HTR-8/SVneo (cell line): ENCODE results near the gene ITGBL1.

Experiments
- DNase-seq: peaks from one replicate; pipeline ENCODE4 v3.0.0; 2011; ENCODE audit warnings: low spot score, mixed read lengths; ENCODE audit not compliant: insufficient read length
- FAIRE-seq: peaks from 2 replicates; lab custom pipeline; 2011; peaks lifted over from hg19 to GRCh38; lab: Jason Lieb, UNC

The ITGBL1 gene, protein sequence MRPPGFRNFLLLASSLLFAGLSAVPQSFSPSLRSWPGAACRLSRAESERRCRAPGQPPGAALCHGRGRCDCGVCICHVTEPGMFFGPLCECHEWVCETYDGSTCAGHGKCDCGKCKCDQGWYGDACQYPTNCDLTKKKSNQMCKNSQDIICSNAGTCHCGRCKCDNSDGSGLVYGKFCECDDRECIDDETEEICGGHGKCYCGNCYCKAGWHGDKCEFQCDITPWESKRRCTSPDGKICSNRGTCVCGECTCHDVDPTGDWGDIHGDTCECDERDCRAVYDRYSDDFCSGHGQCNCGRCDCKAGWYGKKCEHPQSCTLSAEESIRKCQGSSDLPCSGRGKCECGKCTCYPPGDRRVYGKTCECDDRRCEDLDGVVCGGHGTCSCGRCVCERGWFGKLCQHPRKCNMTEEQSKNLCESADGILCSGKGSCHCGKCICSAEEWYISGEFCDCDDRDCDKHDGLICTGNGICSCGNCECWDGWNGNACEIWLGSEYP

DNA sequence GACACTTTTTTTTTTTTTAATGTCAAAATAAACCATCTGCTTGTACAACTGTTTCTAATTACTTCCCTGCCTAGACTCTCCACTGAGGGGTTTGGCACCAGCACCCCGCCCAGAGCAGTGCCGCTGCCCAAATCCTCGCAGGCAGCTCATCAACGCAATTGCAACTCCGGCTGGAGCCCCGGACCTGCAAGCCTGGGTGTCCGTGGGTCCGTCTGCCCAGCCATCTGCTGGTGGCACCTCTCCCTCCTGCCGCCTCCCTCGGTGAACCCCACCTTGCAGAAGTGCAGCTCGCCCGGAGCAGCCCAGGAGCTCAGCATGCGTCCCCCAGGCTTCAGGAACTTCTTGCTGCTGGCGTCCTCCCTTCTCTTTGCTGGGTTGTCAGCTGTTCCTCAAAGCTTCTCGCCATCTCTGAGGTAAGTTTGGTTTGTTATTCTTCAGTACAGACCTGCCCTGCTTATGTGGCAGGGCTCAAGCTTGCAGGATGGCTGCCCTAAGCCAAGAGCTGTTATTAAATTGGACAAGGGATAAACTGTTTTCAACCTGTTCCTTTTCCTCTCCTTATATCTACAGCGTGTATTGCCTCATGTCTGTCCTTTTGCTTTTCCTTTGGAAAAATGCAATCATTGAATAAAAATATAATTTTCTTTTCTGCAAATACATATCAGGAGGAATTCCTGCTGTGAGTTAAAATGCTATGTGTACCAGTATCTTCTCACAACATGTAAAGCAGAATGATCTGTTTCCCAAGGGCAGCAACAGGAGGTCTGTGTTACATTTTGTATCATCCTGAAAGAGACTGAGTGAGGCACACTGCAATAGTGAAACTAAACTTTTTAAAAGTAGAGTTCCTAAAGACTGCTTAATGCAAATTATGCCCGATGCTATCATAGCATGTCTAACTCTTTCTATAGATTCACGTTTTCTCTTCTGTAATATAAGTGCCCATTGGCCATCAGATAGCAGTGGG is at the start of gene ITGBL1:
Gene ITGBL1 (plus strand): TSS at position 157 of the 967 bp plus-strand sequence. CDS start 159 bp downstream, at position 316.
- FAIRE-seq, result no peak
- no peak for DNase-seq

DNA sequence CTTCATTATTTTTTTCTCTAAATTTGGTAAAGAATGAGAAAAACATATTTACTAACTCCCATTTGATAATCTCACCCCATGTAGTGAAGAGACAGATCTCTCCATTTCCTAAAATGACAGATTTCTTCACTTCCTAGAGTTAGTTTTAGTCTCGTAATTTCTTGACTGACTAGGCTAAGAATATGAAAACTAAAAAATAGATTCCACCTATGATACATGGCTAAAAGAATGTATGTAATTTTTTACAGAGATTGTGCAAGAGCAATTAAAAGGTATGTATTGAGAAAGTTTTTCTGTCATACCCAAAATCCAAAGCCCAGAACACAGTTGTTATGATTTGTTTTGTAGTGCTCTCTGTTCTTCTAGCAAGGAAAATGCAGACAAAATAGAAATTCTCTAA is 45.7 kb upstream of the ITGBL1 start:
- DNase-seq (no peak), FAIRE-seq (no peak)

DNA sequence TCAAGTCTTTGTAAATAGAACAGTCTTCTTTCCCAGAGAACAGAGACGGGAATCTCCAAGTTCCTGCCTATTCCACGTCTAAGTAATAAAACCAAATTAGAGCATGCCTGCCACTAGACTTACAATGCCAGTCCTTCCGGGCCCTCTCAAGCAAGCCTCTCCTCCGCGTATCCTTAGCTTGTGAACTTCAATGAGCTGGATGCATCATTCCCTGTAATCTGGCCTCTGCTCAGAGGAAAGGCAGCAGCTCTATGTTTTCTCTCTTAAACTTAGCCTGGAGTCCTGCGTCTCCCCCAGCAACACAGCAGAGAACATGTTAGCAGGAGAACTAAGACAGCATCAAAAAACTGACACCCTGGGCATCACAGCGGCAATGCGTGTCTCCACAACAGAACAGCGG is 44.3 kb upstream of the ITGBL1 start:
- FAIRE-seq (no peak), DNase-seq (no peak)

DNA sequence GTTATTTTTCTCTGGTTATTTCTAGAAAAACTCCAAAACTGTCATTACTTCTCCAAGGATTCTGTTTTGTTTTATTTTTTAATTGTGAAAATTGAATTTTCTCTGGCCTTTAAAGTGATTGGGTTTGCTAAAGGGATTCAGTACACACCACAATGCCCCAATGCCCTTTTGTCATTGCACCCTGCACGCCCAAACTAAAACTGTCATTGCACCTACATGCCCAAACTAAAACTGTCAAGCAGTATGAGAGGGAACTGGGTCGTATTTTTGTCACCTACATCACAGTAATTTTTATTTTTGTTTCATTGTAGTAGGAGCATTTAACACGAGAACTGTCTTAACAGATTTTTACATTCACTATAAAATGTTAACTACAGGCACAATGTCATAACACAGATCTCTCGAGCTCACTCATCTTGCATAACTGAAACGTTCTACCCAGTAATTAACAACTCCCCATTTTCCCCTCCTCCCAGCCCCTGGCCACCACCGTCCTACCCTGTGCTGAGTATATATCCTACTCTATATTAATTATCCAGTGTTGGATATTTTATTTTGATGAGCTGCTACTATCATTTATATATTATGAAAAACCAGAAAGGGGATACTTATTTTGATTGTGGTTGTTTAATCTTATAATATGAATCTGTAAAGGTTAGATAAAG is 43.4 kb upstream of the ITGBL1 start:
- DNase-seq, result no peak
- FAIRE-seq, result no peak

DNA sequence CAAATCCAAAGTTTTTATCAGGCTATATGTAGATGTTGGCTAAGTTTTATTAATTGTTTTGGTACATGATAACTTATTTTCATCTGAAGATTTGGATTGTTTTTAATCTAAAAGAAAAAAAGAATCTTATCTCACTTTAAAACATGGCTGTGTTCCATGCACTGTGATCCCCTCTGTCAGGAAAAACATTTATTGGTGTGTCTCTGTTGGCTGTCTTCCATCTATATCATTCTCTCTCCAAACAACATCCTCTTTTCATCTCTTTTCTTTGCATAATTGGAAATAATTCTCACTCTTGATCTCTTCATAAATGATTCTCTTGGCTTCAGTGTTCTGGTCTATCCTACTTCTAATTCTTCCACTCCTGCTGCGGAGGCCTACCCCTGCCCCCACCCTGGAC is 40.4 kb upstream of the ITGBL1 start:
- DNase-seq, result no peak
- FAIRE-seq, result no peak

DNA sequence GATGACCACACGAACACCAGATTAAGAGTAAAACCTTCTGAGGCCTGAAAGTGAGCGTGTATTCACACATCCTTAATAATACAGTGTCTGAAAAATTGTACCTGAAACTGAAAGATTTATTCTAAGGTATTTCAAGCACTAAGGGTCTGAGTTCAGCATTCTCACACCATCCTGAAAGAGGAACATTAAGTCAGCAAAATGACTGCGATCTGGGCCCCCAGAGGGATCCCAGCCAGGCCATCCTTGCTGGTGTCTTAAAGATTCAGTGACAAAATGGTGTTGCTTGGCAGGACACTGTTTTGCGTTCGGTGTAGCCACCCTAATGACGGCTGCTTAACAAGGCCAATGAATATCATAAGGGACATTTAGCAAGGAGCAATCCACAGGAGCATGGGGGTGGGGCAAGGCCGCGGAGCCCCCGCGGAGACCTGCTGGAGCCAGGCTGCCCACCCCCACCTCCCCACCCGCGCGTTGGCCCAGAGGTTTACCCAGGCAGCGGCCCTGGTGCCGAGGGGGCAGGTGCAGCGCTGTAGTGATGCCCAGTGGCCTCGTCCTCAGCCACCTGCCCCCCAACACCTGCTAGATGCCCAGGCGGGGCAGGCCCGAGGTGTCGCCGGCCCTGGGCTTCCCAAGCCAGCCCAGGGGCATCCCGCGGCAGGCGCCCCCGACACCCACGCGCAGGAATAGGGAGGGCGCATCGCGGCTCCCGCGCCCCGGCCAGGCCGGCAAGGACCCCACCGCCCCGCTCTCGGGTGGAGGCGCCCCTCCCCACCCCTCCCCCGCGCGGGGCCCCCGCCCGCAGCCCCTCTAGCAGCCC is 36.9 kb upstream of the ITGBL1 start:
- DNase-seq (no peak), FAIRE-seq (no peak)

DNA sequence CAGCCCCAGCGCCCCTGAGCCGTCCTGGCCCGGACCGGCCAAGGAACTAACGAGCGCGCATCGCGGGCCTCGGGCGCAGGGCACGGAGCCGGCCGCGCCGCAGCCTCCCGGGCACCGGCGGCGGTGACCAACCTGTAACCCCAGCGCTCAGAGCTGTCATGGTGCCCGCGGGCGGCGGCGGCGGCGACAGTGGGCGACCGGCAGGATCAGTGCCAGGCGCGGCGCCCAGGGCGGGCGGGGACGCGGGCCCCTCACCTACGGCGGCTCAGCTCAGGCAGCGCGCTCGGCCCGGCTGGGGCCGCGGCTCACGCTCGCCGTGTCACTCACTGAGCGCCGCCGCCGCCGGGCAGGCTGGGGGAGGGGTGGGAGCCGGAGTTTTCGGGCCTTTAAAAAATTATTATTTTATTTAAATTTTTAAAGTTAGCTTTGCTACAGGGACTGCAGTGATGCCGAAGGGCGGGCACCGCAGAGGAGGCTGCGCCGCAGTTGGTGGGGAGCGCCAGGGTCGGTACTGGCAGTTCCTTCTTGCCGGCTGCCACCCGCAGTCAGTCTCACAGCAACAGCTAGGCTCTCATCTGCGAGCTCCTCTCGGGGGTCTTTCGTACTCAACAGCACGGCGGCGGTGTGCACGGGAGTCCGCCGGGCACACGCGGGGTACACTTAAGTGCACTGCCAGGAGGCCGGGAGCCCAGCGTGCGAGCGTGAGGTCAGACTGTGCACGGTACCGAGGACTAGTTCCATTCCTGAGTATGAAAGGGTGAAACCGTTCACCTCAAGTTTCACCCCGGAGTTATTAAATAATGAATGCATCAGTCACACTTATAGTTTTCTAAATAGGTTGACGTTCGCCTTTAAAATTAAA is 36.1 kb upstream of the ITGBL1 start, which contains the start of gene NALCN:
Gene NALCN (minus strand): TSS at position 328 of the 862 bp plus-strand sequence. CDS start 17,382 bp downstream, outside the sequence.
- FAIRE-seq (no peak), DNase-seq (peak; percentile 14)

DNA sequence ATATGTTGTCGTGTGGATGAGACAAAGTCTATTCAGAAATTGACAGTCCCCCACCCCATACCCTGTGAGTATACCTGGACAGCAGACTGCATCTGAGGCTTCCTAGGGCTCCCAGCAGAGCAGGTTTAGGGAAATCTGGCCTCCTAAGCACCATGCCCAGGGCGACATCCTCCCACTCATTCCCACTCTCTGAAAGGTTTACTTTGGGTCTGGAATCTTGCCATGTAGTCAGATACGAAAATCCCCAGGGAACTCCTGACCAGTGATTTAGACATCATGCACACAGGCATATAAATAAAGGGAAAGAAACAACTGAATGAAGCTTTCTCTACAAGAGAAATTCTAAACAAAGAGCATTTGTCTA is 35.5 kb upstream of the ITGBL1 start:
- peak; percentile 13 for DNase-seq
- FAIRE-seq, result no peak

DNA sequence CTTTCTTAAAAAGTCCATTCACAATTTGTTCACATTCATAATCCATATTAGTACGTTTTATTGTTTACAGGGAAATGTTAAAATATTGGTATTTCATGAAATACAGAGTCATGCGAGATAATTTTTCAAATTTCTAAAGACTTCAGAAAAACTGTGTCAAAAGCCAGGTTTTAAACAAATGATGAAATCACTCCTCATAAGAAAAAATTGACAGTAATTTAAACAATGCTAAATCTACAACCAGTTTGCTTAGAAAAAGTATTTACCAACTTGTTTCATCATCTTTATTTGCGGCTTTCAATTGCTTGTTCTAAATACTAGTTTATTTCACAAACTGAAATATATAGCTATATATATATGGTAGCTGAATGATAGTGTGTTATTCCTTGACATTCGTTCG is 35.0 kb upstream of the ITGBL1 start:
- DNase-seq (no peak), FAIRE-seq (no peak)

DNA sequence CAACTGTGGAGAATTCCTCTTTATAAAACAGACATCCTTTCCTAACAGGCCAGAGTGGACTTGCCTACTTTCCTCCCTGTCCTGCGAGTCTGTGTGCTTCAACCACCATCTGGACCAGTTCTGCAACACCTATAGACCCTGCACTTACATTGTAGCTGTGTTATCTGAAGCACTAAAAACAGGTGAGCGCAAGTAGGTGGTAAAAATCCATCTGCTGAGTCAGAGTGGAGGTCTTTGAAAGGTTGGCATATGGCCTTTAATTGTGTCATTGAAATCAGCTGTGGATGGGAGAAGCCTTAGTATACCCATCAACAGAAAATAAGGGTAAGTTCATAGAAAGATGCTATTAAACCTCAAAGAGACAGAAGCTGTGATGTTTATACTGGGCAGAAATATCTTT is 28.6 kb upstream of the ITGBL1 start:
- FAIRE-seq, result no peak
- DNase-seq, result no peak

DNA sequence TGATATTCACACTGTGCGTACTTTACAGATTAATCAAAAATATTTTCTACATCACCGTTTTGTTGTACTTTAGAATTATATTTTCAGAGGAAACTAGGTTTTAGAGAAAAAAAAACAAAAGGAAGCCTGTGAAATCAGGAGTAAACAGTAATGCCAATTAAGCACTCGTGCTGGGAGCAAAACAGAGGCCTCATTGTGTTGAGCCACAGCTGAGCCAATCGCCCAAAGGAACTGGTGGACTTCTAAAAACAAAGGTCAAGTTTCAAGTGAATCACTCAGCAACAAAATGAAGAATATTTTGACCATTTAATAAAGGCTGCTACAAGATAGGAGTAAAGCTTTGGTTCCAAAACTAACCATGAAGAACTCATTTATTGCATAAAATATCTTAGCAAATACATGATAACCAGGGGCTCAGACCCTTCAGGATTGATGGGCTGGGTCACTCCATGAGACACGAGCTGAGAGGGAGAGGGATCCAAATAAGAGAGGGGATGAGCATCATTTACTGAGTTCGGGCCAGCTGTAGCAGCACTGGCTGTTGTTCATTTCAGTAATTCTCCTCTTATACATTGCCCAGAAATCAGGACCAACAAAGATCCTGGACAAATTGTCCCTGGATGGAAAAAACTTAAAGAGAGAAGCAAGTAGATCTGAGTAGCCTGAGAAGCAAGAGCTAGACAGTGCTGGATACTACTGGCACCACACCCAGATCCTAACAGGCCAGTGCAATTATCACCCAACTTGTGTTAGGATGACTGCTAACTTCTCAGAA is 27.9 kb upstream of the ITGBL1 start:
- no peak for FAIRE-seq
- DNase-seq, result no peak

DNA sequence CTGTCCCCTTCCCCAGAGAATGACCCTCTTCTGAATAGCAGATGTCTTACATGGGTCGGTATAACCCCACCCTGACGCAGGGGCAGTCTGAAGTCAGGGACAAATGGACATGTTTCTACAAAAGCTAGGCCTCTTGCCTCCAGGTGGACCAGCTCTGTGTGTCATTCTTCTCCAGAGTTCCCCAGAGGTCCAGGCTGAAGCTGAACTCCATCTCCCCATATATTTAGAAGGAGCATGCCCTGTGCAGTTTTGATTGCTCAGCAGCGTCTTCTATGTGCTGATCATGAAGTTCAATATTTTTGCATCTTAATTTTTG is 27.4 kb upstream of the ITGBL1 start:
- DNase-seq (no peak), FAIRE-seq (no peak)

DNA sequence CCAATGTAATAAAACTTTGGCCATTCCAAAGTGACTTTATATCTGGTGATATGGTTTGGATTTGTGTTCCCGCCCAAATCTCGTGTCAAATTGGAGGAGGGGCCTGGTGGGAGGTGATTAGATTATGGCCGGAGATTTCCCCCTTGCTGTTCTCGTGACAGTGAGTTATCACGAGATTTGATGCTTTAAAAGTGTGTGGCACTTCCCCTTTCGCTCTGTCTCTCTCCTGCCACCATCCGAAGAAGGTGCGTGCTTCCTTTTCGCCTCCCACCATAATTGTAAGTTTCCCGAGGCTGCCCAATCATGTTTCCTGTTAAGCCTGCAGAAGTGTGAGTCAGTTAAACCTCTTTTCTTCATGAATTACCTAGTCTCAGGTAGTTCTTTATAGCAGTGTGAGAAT is 26.9 kb upstream of the ITGBL1 start:
- FAIRE-seq, result no peak
- no peak for DNase-seq

DNA sequence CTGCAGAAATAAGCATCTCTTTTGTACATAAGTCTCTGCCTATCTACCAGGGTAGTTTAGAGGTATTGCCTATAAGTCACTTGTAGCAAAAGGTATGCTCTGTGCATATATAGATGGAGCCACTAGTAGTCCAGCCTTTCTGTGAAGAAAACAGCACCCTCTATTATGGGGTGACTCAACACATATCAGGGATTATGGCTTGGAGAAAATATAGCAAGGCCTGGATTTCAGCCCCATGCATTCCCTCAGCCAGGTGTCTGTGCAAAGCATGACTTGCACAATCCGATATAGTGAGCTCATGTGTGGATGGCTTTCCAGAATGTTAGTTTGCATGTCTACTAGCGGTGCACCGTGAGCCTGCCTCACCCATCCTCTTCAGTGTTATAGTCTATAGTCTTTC is 22.7 kb upstream of the ITGBL1 start:
- DNase-seq (no peak), FAIRE-seq (no peak)

DNA sequence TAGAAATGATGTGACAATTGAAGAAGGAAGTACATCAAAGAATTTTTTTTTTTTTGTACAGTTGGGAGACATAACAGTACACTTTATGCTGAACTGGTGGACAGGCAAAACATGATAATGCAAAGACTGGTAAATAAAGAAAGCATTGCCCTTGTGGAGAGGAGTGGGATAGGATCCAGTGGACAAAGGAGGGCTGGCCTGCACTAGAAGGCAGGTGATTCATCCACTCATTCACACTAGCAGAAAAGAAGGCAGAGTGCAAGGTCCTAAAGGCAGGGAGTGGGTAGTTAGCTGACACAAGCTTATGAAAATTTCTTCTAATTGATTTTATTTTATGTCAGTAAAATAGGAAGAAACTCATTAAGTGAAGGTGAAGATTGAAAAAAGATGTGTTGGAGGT is 18.6 kb upstream of the ITGBL1 start:
- FAIRE-seq (no peak), DNase-seq (no peak)

DNA sequence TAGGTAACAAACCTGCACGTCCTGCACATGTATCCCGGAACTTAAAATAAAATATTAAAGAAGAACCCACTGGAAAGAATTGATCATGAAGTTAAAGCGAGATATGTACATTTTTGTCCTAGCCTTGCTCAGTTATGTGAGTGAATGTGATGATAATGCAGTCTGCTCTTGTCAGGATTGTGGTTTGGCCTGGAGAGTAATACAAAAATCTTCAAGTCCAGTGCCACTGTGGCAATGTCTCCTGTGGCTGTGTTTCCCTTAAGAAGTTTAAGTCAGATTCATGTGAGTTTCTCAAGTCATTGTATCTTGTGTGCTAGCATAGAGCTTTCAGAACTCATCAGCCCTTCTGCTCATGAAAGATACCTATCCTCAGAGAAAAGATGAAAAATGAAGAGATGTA is 18.0 kb upstream of the ITGBL1 start:
- FAIRE-seq (no peak), DNase-seq (no peak)

DNA sequence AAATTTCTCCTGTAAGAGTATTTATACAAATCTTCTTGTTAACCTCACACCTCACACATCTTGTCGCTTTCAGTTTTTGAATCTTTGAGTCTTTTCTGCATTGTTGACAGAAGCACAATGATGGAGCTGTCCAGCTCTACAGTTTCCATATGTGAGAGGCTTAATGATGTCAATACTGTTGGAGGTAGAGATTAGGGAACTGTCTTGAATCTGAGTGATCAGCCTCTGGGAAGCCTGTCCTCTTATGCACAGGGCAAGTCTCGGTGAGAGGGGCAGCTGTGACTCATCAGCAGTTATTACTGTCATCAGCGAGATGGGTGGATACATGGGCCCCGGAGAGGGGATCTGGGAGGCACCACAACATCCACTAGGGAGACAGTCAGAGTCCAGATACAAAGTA is 4.6 kb upstream of the ITGBL1 start:
- FAIRE-seq (no peak), DNase-seq (no peak)
